Erythroblast (primary cell): ENCODE results near the gene MMAB.

Experiments
- GATA1 ChIP-seq: IDR thresholded peaks from 2 replicates; pipeline ENCODE4 v1.6.1; 2011; ENCODE audit warnings: low read depth, mild to moderate bottlenecking, control low read depth, low read length, moderate library complexity
- POLR2A ChIP-seq: IDR thresholded peaks from 2 replicates; pipeline ENCODE4 v1.6.1; 2011; ENCODE audit warnings: mild to moderate bottlenecking, low read length

DNA sequence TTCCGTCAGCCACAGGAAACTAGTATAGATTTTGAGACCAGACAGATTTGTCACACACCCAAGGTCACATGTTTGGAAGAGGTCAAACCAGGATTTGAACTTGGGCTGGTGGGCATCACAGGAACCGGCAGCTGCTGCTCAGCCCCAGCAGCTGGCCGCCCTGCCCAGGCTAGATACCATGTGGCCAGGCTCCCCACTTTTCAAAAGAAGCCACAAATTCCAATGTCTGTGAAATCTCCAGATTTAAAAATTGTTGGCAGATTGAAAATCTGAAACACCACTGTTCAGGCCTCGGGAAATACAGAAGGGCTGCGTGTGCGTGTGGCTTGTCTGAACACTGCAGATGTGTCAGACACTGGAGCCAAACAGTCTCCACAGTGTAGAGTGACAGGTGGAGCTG, 30.4 kb downstream of the MMAB start:
- TF ChIP-seq POLR2A (no peak), GATA1 (no peak)
